ENCODE results near the gene ARHGAP1. TPM values are rescaled to one million over a fixed set of nuclear protein-coding genes. Genes with fewer than 3 reads are reported as not detected.

ARHGAP1 gene
- total and polyA plus RNA-seq, 9 of the 15 experiments (the other 6 are each of a cell fraction or from before 2014, with no cell fraction given) = 3.6 to 30.4 (median 8.2) TPM

GRCh38 chr11:46686886-46687795 is 13.3 kb downstream of the ARHGAP1 start:
- H4K20me1 ChIP-seq (replicated peaks; ENCODE audit: control insufficient read depth, insufficient read depth, low read length) = no peaks in the 10 kb centered on the region
- no peaks in the 10 kb centered on the region for H3K9me3 ChIP-seq (replicated peaks; ENCODE audit: control insufficient read depth, insufficient read depth, low read depth, low read length)
- H3K4me3 ChIP-seq = no peak overlapping the region
- no peak overlapping the region for H3K4me2 ChIP-seq (ENCODE audit: insufficient read depth, low read length)
- FAIRE-seq = no peak
- H3K4me1 ChIP-seq (replicated peaks in 1 of 2; ENCODE audit: control insufficient read depth in 2 of 2, insufficient read depth in 2 of 2, low read length in 2 of 2) = no peaks in the 10 kb centered on the region; a peak in 1 of 5 replicates
- no peak for ATAC-seq
- no peak overlapping the region for H3K27ac ChIP-seq (ENCODE audit: extremely low read depth, low read depth, low read length)
- no peaks in the 10 kb centered on the region for H3K9me1 ChIP-seq (ENCODE audit: control insufficient read depth, insufficient read depth, low read length)
- TF ChIP-seq PRPF4 (IDR thresholded peaks at IDR 0.05; ENCODE audit: insufficient read depth, low read depth, low read length, poor library complexity, severe bottlenecking) (no peak), GABPB2 (CRISPR knock-in tag; conservative IDR thresholded peaks at IDR 0.05) (no peak), AFF4 (CRISPR knock-in tag; IDR thresholded peaks at IDR 0.05) (no peak), SIN3B (IDR thresholded peaks at IDR 0.05; ENCODE audit: low read depth) (no peak), XRCC3 (IDR thresholded peaks at IDR 0.05) (no peak), ETS2 (tag; IDR thresholded peaks at IDR 0.05; ENCODE audit: borderline replicate concordance, poor library complexity, severe bottlenecking) (no peak), DNMT1 (IDR thresholded peaks at IDR 0.05) (no peak), GATAD2B (IDR thresholded peaks at IDR 0.05; ENCODE audit: borderline replicate concordance) (no peak), THRAP3 (IDR thresholded peaks at IDR 0.05; ENCODE audit: borderline replicate concordance) (no peak)
- TF ChIP-seq, protein P1, sequence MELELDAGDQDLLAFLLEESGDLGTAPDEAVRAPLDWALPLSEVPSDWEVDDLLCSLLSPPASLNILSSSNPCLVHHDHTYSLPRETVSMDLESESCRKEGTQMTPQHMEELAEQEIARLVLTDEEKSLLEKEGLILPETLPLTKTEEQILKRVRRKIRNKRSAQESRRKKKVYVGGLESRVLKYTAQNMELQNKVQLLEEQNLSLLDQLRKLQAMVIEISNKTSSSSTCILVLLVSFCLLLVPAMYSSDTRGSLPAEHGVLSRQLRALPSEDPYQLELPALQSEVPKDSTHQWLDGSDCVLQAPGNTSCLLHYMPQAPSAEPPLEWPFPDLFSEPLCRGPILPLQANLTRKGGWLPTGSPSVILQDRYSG (tag; conservative IDR thresholded peaks at IDR 0.05; ENCODE audit: low read depth) = no peak
- H3K79me2 ChIP-seq (ENCODE audit: control insufficient read depth, insufficient read depth, low read length) = no peaks in the 10 kb centered on the region
- no peak overlapping the region; a peak in 1 of 4 replicates for H3K9ac ChIP-seq (ENCODE audit: insufficient read depth in 1 of 2, low read depth in 2 of 2, low read length in 2 of 2)
- DNase-seq (ENCODE audit: extremely low read depth in 1 of 4, low spot score in 3 of 4) = no peak
- ChIA-PET CTCF (ENCODE audit: low intra/inter-chr PET ratio) (no interaction called here), POLR2A (interaction anchor here (0.5 to 1.0 kb wide), 7 partner anchors 9 to 286 kb away, joined by 3 to 4 read pairs (median 3); no protein-coding TSS in a partner anchor)
- H3K36me3 ChIP-seq (ENCODE audit: control insufficient read depth, insufficient read depth, low read length) = peaks cover 21% of the 10 kb centered on the region; the same call in 2 of the 3 replicates
- H3K27me3 ChIP-seq (ENCODE audit: control insufficient read depth in 2 of 2, insufficient read depth in 2 of 2, low read length in 2 of 2) = no peaks in the 10 kb centered on the region
- intact Hi-C loops (cut with micrococcal nuclease) (no loop called here), in situ Hi-C loops (cut with MboI) (no loop called here)
- BruUV-seq (replicated peaks) = no TSS peak
- no peak overlapping the region for H2AFZ ChIP-seq (ENCODE audit: low read depth, low read length)
- WGBS (ENCODE audit: insufficient coverage, low coverage, missing lambda C conversion rate) = 81% methylated on average over 15 of the region's 15 CpGs
